Thyroid gland (tissue), 4 donors: ENCODE measurements around the gene ELAVL2.

Experiments
- POLR2A ChIP-seq, 2 donors: fragments of 450-650 bp; IDR thresholded peaks; one replicate each; pipeline ENCODE4 v1.6.1; 2017; ENCODE audit warnings: antibody characterized with exemption in 2 of 2, mild to moderate bottlenecking in 2 of 2, moderate library complexity in 1 of 2
- TF ChIP-seq, protein P1 (sequence below), 6 experiments: fragments of 200-600 bp in 3 of 6; fragments of 450-650 bp in 3 of 6; sonication (generic) in 3 of 6; IDR thresholded peaks; one replicate each; pipeline ENCODE4 v1.5.1; 2016 to 2019; ENCODE audit warnings: antibody characterized with exemption in 6 of 6, mild to moderate bottlenecking in 2 of 6, inconsistent platforms in 1 of 6, moderate library complexity in 1 of 6

DNA sequence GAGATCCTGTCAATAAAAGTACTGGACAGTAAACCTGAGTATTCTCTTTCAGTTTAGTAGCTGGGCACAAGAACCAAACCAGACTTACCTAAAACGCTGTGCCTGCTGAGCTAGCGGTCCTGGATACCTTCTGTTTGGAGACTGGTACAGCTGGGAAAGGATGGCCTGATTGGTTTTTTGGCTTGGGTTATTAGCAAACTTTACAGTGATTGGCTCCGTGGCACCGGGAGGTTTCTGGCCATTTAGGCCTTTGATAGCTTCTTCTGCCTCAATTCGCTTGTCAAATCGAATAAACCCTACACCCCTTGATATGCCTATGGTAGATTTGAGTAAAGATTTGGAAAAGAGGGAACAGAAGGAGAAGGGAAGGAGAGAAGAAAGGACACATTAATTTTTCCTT is 124.7 kb downstream of the ELAVL2 start:
- TF ChIP-seq, protein P1, sequence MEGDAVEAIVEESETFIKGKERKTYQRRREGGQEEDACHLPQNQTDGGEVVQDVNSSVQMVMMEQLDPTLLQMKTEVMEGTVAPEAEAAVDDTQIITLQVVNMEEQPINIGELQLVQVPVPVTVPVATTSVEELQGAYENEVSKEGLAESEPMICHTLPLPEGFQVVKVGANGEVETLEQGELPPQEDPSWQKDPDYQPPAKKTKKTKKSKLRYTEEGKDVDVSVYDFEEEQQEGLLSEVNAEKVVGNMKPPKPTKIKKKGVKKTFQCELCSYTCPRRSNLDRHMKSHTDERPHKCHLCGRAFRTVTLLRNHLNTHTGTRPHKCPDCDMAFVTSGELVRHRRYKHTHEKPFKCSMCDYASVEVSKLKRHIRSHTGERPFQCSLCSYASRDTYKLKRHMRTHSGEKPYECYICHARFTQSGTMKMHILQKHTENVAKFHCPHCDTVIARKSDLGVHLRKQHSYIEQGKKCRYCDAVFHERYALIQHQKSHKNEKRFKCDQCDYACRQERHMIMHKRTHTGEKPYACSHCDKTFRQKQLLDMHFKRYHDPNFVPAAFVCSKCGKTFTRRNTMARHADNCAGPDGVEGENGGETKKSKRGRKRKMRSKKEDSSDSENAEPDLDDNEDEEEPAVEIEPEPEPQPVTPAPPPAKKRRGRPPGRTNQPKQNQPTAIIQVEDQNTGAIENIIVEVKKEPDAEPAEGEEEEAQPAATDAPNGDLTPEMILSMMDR (IDR thresholded peaks at IDR 0.05), result no peak
- TF ChIP-seq POLR2A (IDR thresholded peaks at IDR 0.05), result no peak
